ENCODE results near the gene LRRC26. TPM values are rescaled to one million over a fixed set of nuclear protein-coding genes. Genes with fewer than 3 reads are reported as not detected.
A peak's percentile ranks its signal among the peaks of the same experiment; 100 is the strongest.

The LRRC26 gene
- polyA plus RNA-seq, 2 of the 4 experiments (the other 2 are of a cell fraction), result 0.08 to 1.0 TPM

- Histone ChIP-seq H3K4me1 (peaks cover 25% of the 10 kb centered on the region; the same call in 1 of the 3 replicates), H3K4me3 (no peak overlapping the region), H3K9me3 (no peaks in the 10 kb centered on the region), H3K4me2 (no peak overlapping the region), H3K27ac (no peak overlapping the region)
- DNase-seq (ENCODE audit: low read depth in 1 of 2, low spot score in 1 of 2) (no peak), ATAC-seq (no peak), FAIRE-seq (no peak)
- CTCF ChIA-PET, result interaction anchor here (1.3 kb wide), 1 partner anchor 16 kb away, joined by 4 read pairs; no protein-coding TSS in a partner anchor
- TF ChIP-seq CEBPB (IDR thresholded peaks at IDR 0.05), result no peak
- no peak for TF ChIP-seq MYC (IDR thresholded peaks at IDR 0.05; ENCODE audit: borderline replicate concordance, low read length)
- TF ChIP-seq RARB (CRISPR knock-in tag; IDR thresholded peaks at IDR 0.05), result no peak
- no peak for TF ChIP-seq ZNF302 (CRISPR knock-in tag; IDR thresholded peaks at IDR 0.05)
- no peak for TF ChIP-seq MAX (IDR thresholded peaks at IDR 0.05)
- no peak for TF ChIP-seq RCOR1 (IDR thresholded peaks at IDR 0.05; ENCODE audit: low read depth, low read length)
- no peak for TF ChIP-seq HEYL (CRISPR knock-in tag; IDR thresholded peaks at IDR 0.05)
- no peak for TF ChIP-seq FOXS1 (CRISPR knock-in tag; IDR thresholded peaks at IDR 0.05)
- TF ChIP-seq HDAC2 (IDR thresholded peaks at IDR 0.05), result no peak
- TF ChIP-seq PHF8 (IDR thresholded peaks at IDR 0.05; ENCODE audit: borderline replicate concordance, low read depth), result no peak
- POLR2A ChIA-PET, result no interaction called here
- WGBS (ENCODE audit: missing lambda C conversion rate), result 79% methylated on average over 7 of the region's 7 CpGs
Measured at GRCh38 chr9:137152844-137153405, 16.9 kb downstream of the LRRC26 start.

- WGBS (ENCODE audit: missing lambda C conversion rate), result 1% methylated on average over 34 of the region's 34 CpGs
- TF ChIP-seq CHD4 (IDR thresholded peaks at IDR 0.05; ENCODE audit: borderline replicate concordance) (no peak), ZFP36 (IDR thresholded peaks at IDR 0.05; ENCODE audit: borderline replicate concordance, partially characterized antibody) (no peak), ATOH8 (CRISPR knock-in tag; IDR thresholded peaks at IDR 0.05; ENCODE audit: low read depth) (no peak), CEBPB (IDR thresholded peaks at IDR 0.05) (no peak), E2F6 (IDR thresholded peaks at IDR 0.05; ENCODE audit: borderline replicate concordance, low read depth) (no peak), TFCP2L1 (CRISPR knock-in tag; IDR thresholded peaks at IDR 0.05) (no peak), ELK1 (IDR thresholded peaks at IDR 0.05; ENCODE audit: low read depth, low read length) (no peak), REST (IDR thresholded peaks at IDR 0.05) (no peak), ZSCAN20 (CRISPR knock-in tag; IDR thresholded peaks at IDR 0.05) (no peak), CBX8 (IDR thresholded peaks at IDR 0.05) (no peak), ZNF302 (CRISPR knock-in tag; IDR thresholded peaks at IDR 0.05) (no peak), MAZ (IDR thresholded peaks at IDR 0.05; ENCODE audit: borderline replicate concordance, low read depth, low read length) (no peak), CBX2 (IDR thresholded peaks at IDR 0.05; ENCODE audit: borderline replicate concordance, low read depth) (no peak), FOSL2 (IDR thresholded peaks at IDR 0.05) (no peak), FOSL2 (CRISPR knock-in tag; IDR thresholded peaks at IDR 0.05) (no peak)
- ChIA-PET POLR2A (interaction anchor here (0.6 to 2.8 kb wide), 15 partner anchors 13 to 950 kb away, joined by 3 to 25 read pairs (median 6); partner anchors contain the start of genes ANAPC2, CYSRT1, EXD3 and MAN1B1), CTCF (interaction anchor here (0.8 to 1.7 kb wide), 7 partner anchors 12 to 83 kb away, joined by 3 to 5 read pairs (median 4); partner anchors contain the start of gene LRRC26)
- Histone ChIP-seq H3K9me3 (no peaks in the 10 kb centered on the region), H3K4me3 (no peak overlapping the region), H3K4me1 (peaks cover 21% of the 10 kb centered on the region; the same call in 1 of the 3 replicates), H3K4me2 (peak overlapping the region; percentile 45), H3K27ac (peak overlapping the region in 1 of 2 experiments; percentile 55; a peak in 3 of 6 replicates)
- ATAC-seq, result peak in 1 of 2 experiments; percentile 47; a peak in 3 of 6 replicates
- no peak for FAIRE-seq
- DNase-seq (ENCODE audit: low read depth in 1 of 2, low spot score in 1 of 2), result peak; percentile 74 to 87
Measured at GRCh38 chr9:137150617-137151457, 19.0 kb downstream of the LRRC26 start.

Data from A549 (cell line).